Neural progenitor cell (in vitro differentiated cells): Measurements from ENCODE around the gene ADCY1. TPM values are rescaled to one million over a fixed set of nuclear protein-coding genes. Genes with fewer than 3 reads are reported as not detected.

Experiments used
- DNase-seq: peaks from one replicate; pipeline ENCODE4 v3.0.0-alpha.2; 2016; ENCODE audit warnings: low spot score
- H2AFZ ChIP-seq: fragments of 200-600 bp; sonication (generic); replicated peaks from 2 replicates; pipeline ENCODE4 v1.6.1; 2016; ENCODE audit warnings: antibody characterized with exemption
- H3F3A ChIP-seq: fragments of 200-600 bp; sonication (generic); 2 replicates; pipeline ENCODE4 v1.6.1; 2016; ENCODE audit warnings: antibody characterized with exemption, low read depth
- H3K27ac ChIP-seq: fragments of 200-600 bp; sonication (generic); 2 replicates; pipeline ENCODE4 v1.5.1; 2016; ENCODE audit warnings: mild to moderate bottlenecking
- H3K27me3 ChIP-seq: fragments of 200-600 bp; sonication (generic); 2 replicates; pipeline ENCODE4 v1.6.1; 2016; ENCODE audit warnings: mild to moderate bottlenecking, moderate library complexity
- H3K36me3 ChIP-seq: fragments of 200-600 bp; sonication (generic); 2 replicates; pipeline ENCODE4 v1.5.1; 2016
- H3K4me1 ChIP-seq: fragments of 200-600 bp; sonication (generic); 2 replicates; pipeline ENCODE4 v1.6.1; 2016; ENCODE audit warnings: mixed run types
- H3K4me2 ChIP-seq: fragments of 200-600 bp; sonication (generic); 2 replicates; pipeline ENCODE4 v1.6.1; 2016
- H3K4me3 ChIP-seq: fragments of 200-600 bp; sonication (generic); 2 replicates; pipeline ENCODE4 v1.5.1; 2016
- H3K79me2 ChIP-seq: fragments of 200-600 bp; sonication (generic); 2 replicates; pipeline ENCODE4 v1.6.1; 2016; ENCODE audit warnings: low read depth
- H3K9ac ChIP-seq: fragments of 200-600 bp; sonication (generic); 2 replicates; pipeline ENCODE4 v1.6.1; 2016
- H3K9me3 ChIP-seq: fragments of 200-600 bp; sonication (generic); 2 replicates; pipeline ENCODE4 v1.5.1; 2016; ENCODE audit warnings: low read depth
- H4K20me1 ChIP-seq: fragments of 200-600 bp; sonication (generic); 2 replicates; pipeline ENCODE4 v1.6.1; 2016; ENCODE audit warnings: low read depth
- H3K27ac Mint-ChIP-seq: 3 replicates; pipeline ENCODE4 v1.8.0; 2021; ENCODE audit warnings: mixed read lengths
- H3K27me3 Mint-ChIP-seq: 2 replicates; pipeline ENCODE4 v1.8.0; 2022; ENCODE audit warnings: low read depth, mild to moderate bottlenecking, inconsistent platforms, moderate library complexity, mixed read lengths; ENCODE audit not compliant: insufficient read depth
- H3K36me3 Mint-ChIP-seq: 3 replicates; pipeline ENCODE4 v1.8.0; 2021; ENCODE audit warnings: mixed read lengths
- H3K4me1 Mint-ChIP-seq: 3 replicates; pipeline ENCODE4 v1.8.0; 2021; ENCODE audit warnings: mixed read lengths
- H3K4me3 Mint-ChIP-seq: 3 replicates; pipeline ENCODE4 v1.8.0; 2021; ENCODE audit warnings: mild to moderate bottlenecking, moderate library complexity, mixed read lengths
- H3K9me3 Mint-ChIP-seq: 3 replicates; pipeline ENCODE4 v1.8.0; 2020; ENCODE audit warnings: mixed read lengths
- CTCF ChIP-seq: fragments of 200-600 bp; sonication (generic); IDR thresholded peaks from 2 replicates; pipeline ENCODE4 v1.5.1; 2017; ENCODE audit warnings: antibody characterized with exemption, mild to moderate bottlenecking
- EZH2 ChIP-seq: fragments of 200-600 bp; sonication (generic); IDR thresholded peaks from 2 replicates; pipeline ENCODE4 v1.6.1; 2017; ENCODE audit warnings: antibody characterized with exemption, mild to moderate bottlenecking, moderate library complexity
- EZH2phosphoT487 ChIP-seq: fragments of 200-600 bp; sonication (generic); IDR thresholded peaks from 2 replicates; pipeline ENCODE4 v1.6.1; 2017; ENCODE audit warnings: antibody characterized with exemption
- total RNA-seq: library from RNA; depleted of rRNA; stranded (reverse); fragments of >200 nt; gene quantifications from 2 replicates; pipeline ENCODE4 v1.2.3, GENCODE V29; 2015; ENCODE audit warnings: low replicate concordance

The ADCY1 gene
- total RNA-seq, 1 donor from 2014 or later = 7.4 TPM

GRCh38 chr7:45681596-45682357 lies 107.6 kb downstream of the ADCY1 start:
- no peak overlapping the region for H3K27ac Mint-ChIP-seq
- Histone ChIP-seq H3K27ac (no peak overlapping the region), H2AFZ (no peak overlapping the region), H3K9ac (no peak overlapping the region), H4K20me1 (no peaks in the 10 kb centered on the region), H3K36me3 (no peaks in the 10 kb centered on the region), H3K4me1 (no peaks in the 10 kb centered on the region), H3K79me2 (no peaks in the 10 kb centered on the region), H3K4me3 (no peak overlapping the region), H3K9me3 (no peaks in the 10 kb centered on the region), H3F3A (no peaks in the 10 kb centered on the region), H3K4me2 (no peak overlapping the region), H3K27me3 (no peaks in the 10 kb centered on the region)
- H3K9me3 Mint-ChIP-seq = peaks cover 2% of the 10 kb centered on the region
- TF ChIP-seq CTCF = no peak
- no peak for TF ChIP-seq EZH2
- TF ChIP-seq EZH2phosphoT487 = no peak
- no peak overlapping the region for H3K4me3 Mint-ChIP-seq
- H3K27me3 Mint-ChIP-seq = peaks cover 7% of the 10 kb centered on the region
- peaks cover 3% of the 10 kb centered on the region for H3K36me3 Mint-ChIP-seq
- H3K4me1 Mint-ChIP-seq = no peaks in the 10 kb centered on the region
- no peak for DNase-seq

GRCh38 chr7:45682358-45682735 lies 108.2 kb downstream of the ADCY1 start:
- H3K27me3 ChIP-seq = no peaks in the 10 kb centered on the region
- no peak overlapping the region for H3K4me3 Mint-ChIP-seq
- no peaks in the 10 kb centered on the region for H3K9me3 ChIP-seq
- no peaks in the 10 kb centered on the region for H3K36me3 ChIP-seq
- H3K4me1 Mint-ChIP-seq = no peaks in the 10 kb centered on the region
- H3K4me3 ChIP-seq = no peak overlapping the region
- no peaks in the 10 kb centered on the region for H4K20me1 ChIP-seq
- no peaks in the 10 kb centered on the region for H3F3A ChIP-seq
- no peak overlapping the region for H3K27ac Mint-ChIP-seq
- H2AFZ ChIP-seq = no peak overlapping the region
- no peaks in the 10 kb centered on the region for H3K4me1 ChIP-seq
- H3K9me3 Mint-ChIP-seq = peaks cover 2% of the 10 kb centered on the region
- peaks cover 3% of the 10 kb centered on the region for H3K36me3 Mint-ChIP-seq
- no peak for TF ChIP-seq EZH2phosphoT487
- TF ChIP-seq EZH2 = no peak
- TF ChIP-seq CTCF = no peak
- no peak overlapping the region for H3K9ac ChIP-seq
- H3K27ac ChIP-seq = no peak overlapping the region
- peaks cover 7% of the 10 kb centered on the region for H3K27me3 Mint-ChIP-seq
- no peaks in the 10 kb centered on the region for H3K79me2 ChIP-seq
- DNase-seq = no peak
- no peak overlapping the region for H3K4me2 ChIP-seq

GRCh38 chr7:45682836-45683555 lies 108.8 kb downstream of the ADCY1 start:
- H3K4me1 Mint-ChIP-seq = no peaks in the 10 kb centered on the region
- no peaks in the 10 kb centered on the region for H3K4me1 ChIP-seq

More at GRCh38 chr7:45682836-45683555, 108.8 kb downstream of the ADCY1 start:
- Histone ChIP-seq H3K27me3 (no peaks in the 10 kb centered on the region), H3K36me3 (no peaks in the 10 kb centered on the region), H3F3A (no peaks in the 10 kb centered on the region), H4K20me1 (no peaks in the 10 kb centered on the region), H3K9ac (no peak overlapping the region), H3K79me2 (no peaks in the 10 kb centered on the region), H3K9me3 (no peaks in the 10 kb centered on the region), H3K4me3 (no peak overlapping the region), H2AFZ (no peak overlapping the region), H3K4me2 (no peak overlapping the region), H3K27ac (no peak overlapping the region)
- no peak overlapping the region for H3K27ac Mint-ChIP-seq
- DNase-seq = no peak
- H3K27me3 Mint-ChIP-seq = peaks cover 7% of the 10 kb centered on the region
- no peak overlapping the region for H3K4me3 Mint-ChIP-seq
- H3K36me3 Mint-ChIP-seq = peaks cover 1% of the 10 kb centered on the region
- TF ChIP-seq CTCF (no peak), EZH2phosphoT487 (no peak), EZH2 (no peak)
- peaks cover 2% of the 10 kb centered on the region for H3K9me3 Mint-ChIP-seq
